ENCODE measurements around the gene FGGY. TPM values are rescaled to one million over a fixed set of nuclear protein-coding genes. Genes with fewer than 3 reads are reported as not detected.

FGGY gene
- total and polyA plus RNA-seq, 8 donors, result 6.2 to 27.0 (median 16.0) TPM

DNA sequence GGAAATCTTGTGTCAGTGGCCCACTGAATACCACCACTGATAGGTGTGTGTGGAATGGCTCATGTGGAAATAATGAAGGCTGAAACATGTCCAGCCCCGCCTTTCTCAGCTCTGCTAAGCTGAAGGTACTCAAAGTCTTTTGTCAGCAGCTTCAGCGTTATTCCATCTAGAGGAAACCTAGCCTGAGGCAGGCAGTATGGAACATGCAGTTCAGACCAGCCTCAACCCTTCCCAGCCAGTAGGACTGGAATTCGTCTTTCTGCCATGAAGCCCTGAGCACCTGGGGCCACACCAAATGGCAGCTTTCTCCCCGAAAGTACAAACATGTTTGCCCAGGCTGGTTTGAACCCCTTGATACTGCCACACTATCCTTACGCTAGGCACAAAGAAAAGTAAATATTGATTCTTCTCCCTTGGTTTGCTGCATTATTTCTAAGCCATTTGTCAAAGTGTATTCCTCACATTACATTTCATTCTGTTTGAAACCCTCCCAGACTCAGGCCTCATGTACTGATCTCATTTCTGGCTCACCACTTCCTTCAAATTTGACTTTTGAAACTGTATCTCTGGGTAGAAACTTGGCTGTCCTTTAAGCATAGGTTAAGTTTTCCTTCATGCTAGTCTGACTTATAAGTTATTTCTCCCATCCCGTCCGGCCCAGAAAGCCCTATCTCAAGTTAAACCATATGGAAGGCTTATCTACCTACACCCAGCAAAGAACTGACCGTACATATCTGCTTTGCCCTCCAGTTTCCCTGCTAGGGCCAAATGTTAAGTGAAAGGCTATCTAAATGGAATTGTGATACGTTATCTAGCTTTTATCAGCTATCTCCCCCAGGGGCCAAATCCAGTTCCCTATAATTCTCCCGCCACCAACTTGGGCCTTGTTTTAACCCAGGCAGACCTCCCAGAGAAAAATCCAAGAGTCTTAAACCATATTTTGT lies 472.2 kb downstream of the FGGY start:
- H3K27ac ChIP-seq, result no peak overlapping the region
- intact Hi-C loops (cut with DNase I), result no loop called here
- H3K9me3 ChIP-seq, result no peaks in the 10 kb centered on the region
- TF ChIP-seq, protein P1, sequence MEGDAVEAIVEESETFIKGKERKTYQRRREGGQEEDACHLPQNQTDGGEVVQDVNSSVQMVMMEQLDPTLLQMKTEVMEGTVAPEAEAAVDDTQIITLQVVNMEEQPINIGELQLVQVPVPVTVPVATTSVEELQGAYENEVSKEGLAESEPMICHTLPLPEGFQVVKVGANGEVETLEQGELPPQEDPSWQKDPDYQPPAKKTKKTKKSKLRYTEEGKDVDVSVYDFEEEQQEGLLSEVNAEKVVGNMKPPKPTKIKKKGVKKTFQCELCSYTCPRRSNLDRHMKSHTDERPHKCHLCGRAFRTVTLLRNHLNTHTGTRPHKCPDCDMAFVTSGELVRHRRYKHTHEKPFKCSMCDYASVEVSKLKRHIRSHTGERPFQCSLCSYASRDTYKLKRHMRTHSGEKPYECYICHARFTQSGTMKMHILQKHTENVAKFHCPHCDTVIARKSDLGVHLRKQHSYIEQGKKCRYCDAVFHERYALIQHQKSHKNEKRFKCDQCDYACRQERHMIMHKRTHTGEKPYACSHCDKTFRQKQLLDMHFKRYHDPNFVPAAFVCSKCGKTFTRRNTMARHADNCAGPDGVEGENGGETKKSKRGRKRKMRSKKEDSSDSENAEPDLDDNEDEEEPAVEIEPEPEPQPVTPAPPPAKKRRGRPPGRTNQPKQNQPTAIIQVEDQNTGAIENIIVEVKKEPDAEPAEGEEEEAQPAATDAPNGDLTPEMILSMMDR (IDR thresholded peaks at IDR 0.05), result no peak
- no peak for FAIRE-seq
- WGBS, 2 donors, result 59 to 67% methylated on average over 10 of the region's 10 CpGs
- peak; percentile 40 to 79 (median 78) for ATAC-seq
- no peak for DNase-seq
- H3K27me3 ChIP-seq, result no peaks in the 10 kb centered on the region
- H3K36me3 ChIP-seq, result no peaks in the 10 kb centered on the region
- H3K4me1 ChIP-seq, result peaks cover 0 to 14% (median 10%) of the 10 kb centered on the region in 3 donors
- H3K4me3 ChIP-seq, result no peak overlapping the region

DNA sequence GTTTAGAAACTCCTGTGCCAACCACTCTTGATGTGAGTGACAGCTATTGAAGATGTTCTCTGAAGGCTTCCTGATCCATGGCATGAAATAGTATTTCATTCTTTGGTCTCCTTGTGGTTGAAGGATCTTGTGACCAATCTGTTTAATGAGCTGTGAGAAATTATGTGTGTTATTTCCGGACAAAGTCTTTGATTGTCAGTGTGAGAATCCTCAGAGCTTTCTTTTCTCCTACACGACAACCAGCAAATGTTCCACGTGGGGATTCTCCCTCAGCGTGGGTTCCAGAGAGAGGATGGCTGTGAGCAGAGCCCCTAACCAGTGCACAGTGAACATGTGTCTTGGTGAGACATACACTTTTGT lies 472.8 kb downstream of the FGGY start:
- FAIRE-seq (no peak), ATAC-seq (no peak), DNase-seq (no peak)
- no peaks in the 10 kb centered on the region for H3K9me3 ChIP-seq
- H3K36me3 ChIP-seq, result no peaks in the 10 kb centered on the region
- H3K4me3 ChIP-seq, result no peak overlapping the region
- TF ChIP-seq, protein P1 (IDR thresholded peaks at IDR 0.05), result no peak
- H3K27me3 ChIP-seq, result no peaks in the 10 kb centered on the region
- intact Hi-C loops (cut with DNase I), result no loop called here
- no peak overlapping the region for H3K27ac ChIP-seq
- 94 to 95% methylated on average over 4 of the region's 4 CpGs for WGBS, 2 donors
- peaks cover 0 to 14% (median 10%) of the 10 kb centered on the region in 3 donors for H3K4me1 ChIP-seq

DNA sequence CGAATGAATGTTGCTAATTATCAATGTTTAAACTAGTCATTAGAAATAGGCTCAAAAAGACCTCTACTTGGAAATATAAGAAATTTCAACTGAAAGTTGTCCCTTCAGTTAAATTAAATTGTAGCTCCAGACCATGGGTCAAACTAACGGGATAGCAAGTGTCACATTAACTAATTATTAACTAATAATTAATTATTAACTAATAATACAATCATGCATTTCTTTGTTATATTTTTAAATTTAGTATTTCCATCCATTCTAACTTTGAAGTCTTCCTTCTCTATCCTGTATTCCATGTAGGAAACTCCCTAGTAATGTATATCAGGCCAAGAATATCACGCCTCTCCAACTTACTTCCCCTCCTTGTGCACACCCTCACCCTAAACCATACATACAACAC lies 474.5 kb downstream of the FGGY start:
- H3K4me1 ChIP-seq, result peaks cover 0 to 14% (median 10%) of the 10 kb centered on the region in 3 donors
- 76 to 79% methylated on average over 3 of the region's 3 CpGs for WGBS, 2 donors
- H3K9me3 ChIP-seq, result no peaks in the 10 kb centered on the region
- FAIRE-seq (no peak), DNase-seq (no peak), ATAC-seq (no peak)
- no peak overlapping the region for H3K4me3 ChIP-seq
- TF ChIP-seq, protein P1 (IDR thresholded peaks at IDR 0.05), result no peak
- intact Hi-C loops (cut with DNase I), result no loop called here
- H3K27ac ChIP-seq, result no peak overlapping the region
- H3K36me3 ChIP-seq, result no peaks in the 10 kb centered on the region
- no peaks in the 10 kb centered on the region for H3K27me3 ChIP-seq

DNA sequence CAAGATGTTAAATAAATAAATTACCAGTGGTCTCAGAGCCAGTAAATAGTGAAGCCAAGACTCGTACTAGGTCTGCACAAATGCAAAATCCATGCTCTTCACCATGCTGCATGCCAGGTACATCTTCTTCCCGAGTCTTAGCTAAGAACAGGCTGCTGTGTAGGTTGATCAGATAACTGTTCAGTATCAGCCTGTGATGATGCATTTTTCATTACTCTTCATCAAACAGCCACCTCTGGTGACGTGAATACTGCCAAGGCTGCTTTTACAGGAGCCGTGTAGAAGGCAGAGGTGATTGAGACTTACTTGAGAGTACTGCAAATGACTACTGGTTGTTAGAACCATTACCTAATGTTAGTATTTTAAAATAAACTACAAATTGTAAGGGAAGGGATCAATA lies 478.6 kb downstream of the FGGY start:
- no peak for DNase-seq
- Histone ChIP-seq H3K4me3 (no peak overlapping the region), H3K9me3 (no peaks in the 10 kb centered on the region), H3K36me3 (no peaks in the 10 kb centered on the region), H3K27ac (no peak overlapping the region), H3K4me1 (peaks cover 0 to 14% (median 10%) of the 10 kb centered on the region in 3 donors), H3K27me3 (no peaks in the 10 kb centered on the region)
- intact Hi-C loops (cut with DNase I), result no loop called here
- WGBS, 2 donors, result 80 to 88% methylated on average over 4 of the region's 4 CpGs
- TF ChIP-seq, protein P1 (IDR thresholded peaks at IDR 0.05), result no peak
- FAIRE-seq, result no peak
- no peak for ATAC-seq
